A549 (cell line): ENCODE results near the gene FNBP1L. TPM values are rescaled to one million over a fixed set of nuclear protein-coding genes. Genes with fewer than 3 reads are reported as not detected.

Experiments used
- ATAC-seq, 2 experiments: fragments of 200-7000 bp in 1 of 2; fragments of >200 bp in 1 of 2; cut with Nextera tagmentation in 1 of 2; cut with Tn5 transposase in 1 of 2; 3 replicates each; pipeline versions ENCODE4 v1.8.0 to v1.9.1; 2018 to 2020; ENCODE audit warnings: mild to moderate bottlenecking in 1 of 2, moderate library complexity in 1 of 2
- CTCF ChIA-PET: fragments of 300-600 bp; sonication (Branson Sonifier 250); formaldehyde crosslinking; extraction: SDS; loops from one replicate; lab custom pipeline; 2021; ENCODE audit warnings: antibody characterized with exemption, inconsistent platforms; lab: Yijun Ruan, JAX
- POLR2A ChIA-PET: fragments of 350-600 bp; formaldehyde crosslinking; extraction: SDS; loops from one replicate; lab custom pipeline; 2021; ENCODE audit warnings: antibody characterized with exemption, inconsistent platforms; lab: Yijun Ruan, JAX
- DNase-seq, 2 experiments: peaks; one replicate each; pipeline versions ENCODE4 v3.0.0 to v3.0.0-alpha.2; 2011 to 2016; ENCODE audit warnings: low read depth in 1 of 2, low spot score in 1 of 2
- FAIRE-seq: peaks from 2 replicates; lab custom pipeline; 2011; peaks lifted over from hg19 to GRCh38; lab: Jason Lieb, UNC
- H3K27ac ChIP-seq, 2 experiments: fragments of >200 bp; sonication (Bioruptor Twin); formaldehyde crosslinking; 3 replicates each; pipeline ENCODE4 v1.5.1; 2016 to 2017
- H3K4me1 ChIP-seq: fragments of >200 bp; sonication (Bioruptor Twin); formaldehyde crosslinking; 3 replicates; pipeline ENCODE4 v1.6.1; 2016
- H3K4me2 ChIP-seq: fragments of >200 bp; sonication (Bioruptor Twin); formaldehyde crosslinking; 3 replicates; pipeline ENCODE4 v1.6.1; 2016
- H3K4me3 ChIP-seq: fragments of >200 bp; sonication (Bioruptor Twin); formaldehyde crosslinking; 3 replicates; pipeline ENCODE4 v1.5.1; 2016
- H3K9me3 ChIP-seq: fragments of >200 bp; sonication (Bioruptor Twin); formaldehyde crosslinking; 3 replicates; pipeline ENCODE4 v1.6.1; 2016
- BCL3 ChIP-seq: fragments of >200 bp; sonication (Bioruptor Twin); formaldehyde crosslinking; IDR thresholded peaks from 3 replicates; pipeline ENCODE4 v1.6.1; 2016
- CHD4 ChIP-seq: fragments of 200-600 bp; sonication (generic); IDR thresholded peaks from 2 replicates; pipeline ENCODE4 v1.6.1; 2016; ENCODE audit warnings: antibody characterized with exemption, mild to moderate bottlenecking, borderline replicate concordance
- CTCF ChIP-seq: fragments of >200 bp; sonication (Bioruptor Twin); formaldehyde crosslinking; IDR thresholded peaks from 3 replicates; pipeline ENCODE4 v1.5.1; 2016
- EHF ChIP-seq: fragments of 250-450 bp; sonication (Bioruptor Pico); IDR thresholded peaks from 2 replicates; pipeline ENCODE4 v1.5.0; 2020; ENCODE audit warnings: mild to moderate bottlenecking
- EP300 ChIP-seq, 2 experiments: fragments of >200 bp; sonication (Bioruptor Twin); formaldehyde crosslinking; IDR thresholded peaks; 2 replicates in 1 of 2; 3 replicates in 1 of 2; pipeline ENCODE4 v1.6.1; 2016 to 2017
- FOSL2 ChIP-seq, 2 experiments: fragments of 450-650 bp in 1 of 2; fragments of >200 bp in 1 of 2; sonication (Bioruptor Twin) in 1 of 2; formaldehyde crosslinking; IDR thresholded peaks; 2 replicates each; pipeline versions ENCODE4 v1.5.0 to v1.6.1; 2016 to 2020; ENCODE audit warnings: mild to moderate bottlenecking in 1 of 2, moderate library complexity in 1 of 2
- GATA3 ChIP-seq: IDR thresholded peaks from 2 replicates; pipeline ENCODE4 v1.6.1; 2012; ENCODE audit warnings: borderline replicate concordance
- HOXA7 ChIP-seq: fragments of 250-450 bp; sonication (Bioruptor Pico); IDR thresholded peaks from 2 replicates; pipeline ENCODE4 v1.5.0; 2020; ENCODE audit warnings: mild to moderate bottlenecking, moderate library complexity
- JUN ChIP-seq, 2 experiments: fragments of >200 bp; sonication (Bioruptor Twin); formaldehyde crosslinking; IDR thresholded peaks; 2 replicates in 1 of 2; 3 replicates in 1 of 2; pipeline ENCODE4 v1.6.1; 2016 to 2017
- KDM1A ChIP-seq: fragments of 200-600 bp; sonication (generic); IDR thresholded peaks from 2 replicates; pipeline ENCODE4 v1.6.1; 2016; ENCODE audit warnings: low read depth, mild to moderate bottlenecking
- MAZ ChIP-seq: fragments of 150-350 bp; IDR thresholded peaks from 2 replicates; pipeline ENCODE4 v1.6.1; 2014; ENCODE audit warnings: antibody characterized with exemption, low read depth, low read length, borderline replicate concordance
- MYC ChIP-seq: IDR thresholded peaks from 2 replicates; pipeline ENCODE4 v1.6.1; 2012; ENCODE audit warnings: mild to moderate bottlenecking, inconsistent platforms, low read length, improper control_type of control experiment, borderline replicate concordance
- NFE2L2 ChIP-seq: fragments of 150-350 bp; conservative IDR thresholded peaks from 2 replicates; pipeline ENCODE4 v1.6.1; 2014; ENCODE audit warnings: low read length
- NPAS2 ChIP-seq: fragments of 250-450 bp; sonication (Bioruptor Pico); IDR thresholded peaks from 2 replicates; pipeline ENCODE4 v1.8.0; 2022; ENCODE audit warnings: mild to moderate bottlenecking, moderate library complexity, borderline replicate concordance
- NR3C1 ChIP-seq: fragments of >200 bp; sonication (Bioruptor Twin); formaldehyde crosslinking; IDR thresholded peaks from 3 replicates; pipeline ENCODE4 v1.6.1; 2017
- PBX3 ChIP-seq: IDR thresholded peaks from 2 replicates; pipeline ENCODE4 v1.6.1; 2012
- POLR2A ChIP-seq: IDR thresholded peaks from 2 replicates; pipeline ENCODE4 v1.6.1; 2012; ENCODE audit warnings: mild to moderate bottlenecking, low read length
- RAD21 ChIP-seq, 2 experiments: fragments of >200 bp in 1 of 2; sonication (Bioruptor Twin) in 1 of 2; formaldehyde crosslinking in 1 of 2; IDR thresholded peaks in 1 of 2; conservative IDR thresholded peaks in 1 of 2; 2 replicates in 1 of 2; 3 replicates in 1 of 2; pipeline ENCODE4 v1.6.1; 2012 to 2018; ENCODE audit warnings: inconsistent platforms in 1 of 2
- TFCP2L1 ChIP-seq: fragments of 250-450 bp; sonication (Bioruptor Pico); IDR thresholded peaks from 2 replicates; pipeline ENCODE4 v1.5.0; 2021; ENCODE audit warnings: mild to moderate bottlenecking
- ZFP36 ChIP-seq: fragments of 450-650 bp; IDR thresholded peaks from 2 replicates; pipeline ENCODE4 v1.6.1; 2014; ENCODE audit warnings: borderline replicate concordance; ENCODE audit not compliant: partially characterized antibody
- ZSCAN20 ChIP-seq: fragments of 250-450 bp; sonication (Bioruptor Pico); IDR thresholded peaks from 2 replicates; pipeline ENCODE4 v1.8.0; 2022; ENCODE audit warnings: mild to moderate bottlenecking, moderate library complexity
- WGBS: methylation state at CpG from one replicate; pipeline ENCODE4 v1.1.6; 2017; ENCODE audit errors: missing lambda C conversion rate; 5-methylcytosine and 5-hydroxymethylcytosine counted together
- polyA plus RNA-seq, 4 experiments: library from polyadenylated mRNA; depleted of rRNA in 3 of 4; stranded (reverse); fragments of >200 nt; fragmentation: RNase III in 1 of 4; extraction: RNeasy Plus Mini Kit Qiagen cat#74134 plus additional on column Dnase treatment in 1 of 4; gene quantifications; 2 replicates in 3 of 4; 3 replicates in 1 of 4; pipeline ENCODE4 v1.2.3, GENCODE V29; 2011 to 2017

FNBP1L gene
- polyA plus RNA-seq, 2 of the 4 experiments (the other 2 are of a cell fraction): 19.8 to 42.3 TPM

GRCh38 chr1:93499075-93499474 lies 51.2 kb downstream of the FNBP1L start (continued):
- TF ChIP-seq NFE2L2: no peak

- no peaks in the 10 kb centered on the region for H3K9me3 ChIP-seq
- ChIA-PET POLR2A (no interaction called here), CTCF (interaction anchor here (1.6 kb wide), 1 partner anchor 11 kb away, joined by 4 read pairs; no protein-coding TSS in a partner anchor)
- ATAC-seq (no peak), DNase-seq (no peak), FAIRE-seq (no peak)
- TF ChIP-seq MYC: no peak
- no peak for TF ChIP-seq JUN (IDR thresholded peaks at IDR 0.05)
- no peak for TF ChIP-seq POLR2A
- no peak for TF ChIP-seq KDM1A
- TF ChIP-seq TFCP2L1 (CRISPR knock-in tag): no peak
- no peak for TF ChIP-seq BCL3
- TF ChIP-seq NR3C1: no peak
- no peak for TF ChIP-seq EP300 (IDR thresholded peaks at IDR 0.05)
- TF ChIP-seq MAZ: no peak
- no peak for TF ChIP-seq GATA3
- TF ChIP-seq CTCF: no peak
- TF ChIP-seq ZSCAN20: no peak
- TF ChIP-seq PBX3: no peak
- no peak for TF ChIP-seq FOSL2 (IDR thresholded peaks at IDR 0.05)
- TF ChIP-seq FOSL2 (CRISPR knock-in tag; IDR thresholded peaks at IDR 0.05): no peak
- no peak for TF ChIP-seq CHD4
- TF ChIP-seq RAD21 (conservative IDR thresholded peaks at IDR 0.05 in 1 of 2, IDR thresholded peaks at IDR 0.05 in 1 of 2): no peak
- TF ChIP-seq EHF: no peak
- WGBS: 92% methylated on average over 4 of the region's 4 CpGs
- H3K4me1 ChIP-seq: no peaks in the 10 kb centered on the region
- H3K4me3 ChIP-seq: no peak overlapping the region
- no peak overlapping the region for H3K27ac ChIP-seq
- no peak overlapping the region for H3K4me2 ChIP-seq
Observed at GRCh38 chr1:93499533-93499932, 51.6 kb downstream of the FNBP1L start.

- Histone ChIP-seq H3K27ac (no peak overlapping the region), H3K4me3 (no peak overlapping the region), H3K4me1 (no peaks in the 10 kb centered on the region), H3K4me2 (no peak overlapping the region), H3K9me3 (no peaks in the 10 kb centered on the region)
- FAIRE-seq (no peak), ATAC-seq (no peak), DNase-seq (no peak)
- CTCF ChIA-PET: interaction anchor here (0.7 kb wide), 1 partner anchor 17 kb away, joined by 3 read pairs; no protein-coding TSS in a partner anchor
- POLR2A ChIA-PET: no interaction called here
- TF ChIP-seq HOXA7: no peak
- no peak for TF ChIP-seq ZFP36
- WGBS: 90% methylated on average over 2 of the region's 2 CpGs
Observed at GRCh38 chr1:93500275-93500674, 52.4 kb downstream of the FNBP1L start.

- 94% methylated on average over 3 of the region's 3 CpGs for WGBS
- H3K4me3 ChIP-seq: no peak overlapping the region
- CTCF ChIA-PET: no interaction called here
- DNase-seq: no peak
- no peak overlapping the region; a peak in 1 of 6 replicates for H3K27ac ChIP-seq
- H3K9me3 ChIP-seq: no peaks in the 10 kb centered on the region
- H3K4me1 ChIP-seq: no peaks in the 10 kb centered on the region
- ATAC-seq: no peak
- no peak for TF ChIP-seq NPAS2 (CRISPR knock-in tag)
- TF ChIP-seq, all 56 proteins: peak for 0
- POLR2A ChIA-PET: no interaction called here
- no peak overlapping the region for H3K4me2 ChIP-seq
- FAIRE-seq: no peak
Observed at GRCh38 chr1:93501399-93501798, 53.5 kb downstream of the FNBP1L start.
